Prostate gland (tissue), 2 donors: ENCODE measurements around the gene LAP3. TPM values are rescaled to one million over a fixed set of nuclear protein-coding genes. Genes with fewer than 3 reads are reported as not detected.

Experiments
- DNase-seq: peaks from one replicate; pipeline ENCODE4 v3.0.0-alpha.2; 2019; ENCODE audit warnings: low spot score
- H3K27ac ChIP-seq, 2 donors: fragments of 200-600 bp; sonication (generic); 2 replicates each; pipeline ENCODE4 v1.5.1; 2017 to 2019
- H3K27me3 ChIP-seq: fragments of 200-600 bp; sonication (generic); replicated peaks from 2 replicates; pipeline ENCODE4 v1.5.1; 2019; ENCODE audit not compliant: insufficient read depth
- H3K36me3 ChIP-seq, 2 donors: fragments of 200-600 bp; sonication (generic); 1 replicate in 1 of 2; 2 replicates in 1 of 2; pipeline versions ENCODE4 v1.5.1 to v1.8.1; 2017 to 2019
- H3K4me1 ChIP-seq: fragments of 200-600 bp; sonication (generic); replicated peaks from 2 replicates; pipeline ENCODE4 v1.5.1; 2019
- H3K4me3 ChIP-seq, 2 donors: fragments of 200-600 bp; sonication (generic); 2 replicates each; pipeline ENCODE4 v1.5.1; 2017 to 2019
- H3K9me3 ChIP-seq: fragments of 200-600 bp; sonication (generic); 2 replicates; pipeline ENCODE4 v1.5.1; 2017
- POLR2A ChIP-seq: fragments of 450-650 bp; IDR thresholded peaks from one replicate; pipeline ENCODE4 v1.6.1; 2016; ENCODE audit warnings: antibody characterized with exemption, mild to moderate bottlenecking
- POLR2AphosphoS5 ChIP-seq: sonication (generic); formaldehyde crosslinking; IDR thresholded peaks from one replicate; pipeline ENCODE4 v1.6.1; 2017; ENCODE audit warnings: antibody characterized with exemption
- WGBS: methylation state at CpG from one replicate; pipeline ENCODE4 v1.1.5; 2018; 5-methylcytosine and 5-hydroxymethylcytosine counted together
- intact Hi-C: fragments of 100-400 bp; cut with DNase I; formaldehyde crosslinking; loops from one replicate; pipeline ENCODE4 v1.14.2; 2022
- total RNA-seq, 2 donors: library from RNA; depleted of rRNA; stranded (reverse); fragments of >200 nt; gene quantifications; one replicate each; pipeline ENCODE4 v1.1.0, GENCODE V29; 2016
- TF ChIP-seq, protein P1 (sequence below), 4 experiments: fragments of 200-600 bp in 2 of 4; fragments of 450-650 bp in 2 of 4; sonication (generic) in 2 of 4; IDR thresholded peaks; 1 replicate in 3 of 4; 2 replicates in 1 of 4; pipeline ENCODE4 v1.5.1; 2016 to 2019; ENCODE audit warnings: antibody characterized with exemption in 4 of 4, mild to moderate bottlenecking in 2 of 4, moderate library complexity in 2 of 4

The LAP3 gene
- total RNA-seq, 2 donors from 2014 or later, result 55.8 to 98.1 TPM

DNA sequence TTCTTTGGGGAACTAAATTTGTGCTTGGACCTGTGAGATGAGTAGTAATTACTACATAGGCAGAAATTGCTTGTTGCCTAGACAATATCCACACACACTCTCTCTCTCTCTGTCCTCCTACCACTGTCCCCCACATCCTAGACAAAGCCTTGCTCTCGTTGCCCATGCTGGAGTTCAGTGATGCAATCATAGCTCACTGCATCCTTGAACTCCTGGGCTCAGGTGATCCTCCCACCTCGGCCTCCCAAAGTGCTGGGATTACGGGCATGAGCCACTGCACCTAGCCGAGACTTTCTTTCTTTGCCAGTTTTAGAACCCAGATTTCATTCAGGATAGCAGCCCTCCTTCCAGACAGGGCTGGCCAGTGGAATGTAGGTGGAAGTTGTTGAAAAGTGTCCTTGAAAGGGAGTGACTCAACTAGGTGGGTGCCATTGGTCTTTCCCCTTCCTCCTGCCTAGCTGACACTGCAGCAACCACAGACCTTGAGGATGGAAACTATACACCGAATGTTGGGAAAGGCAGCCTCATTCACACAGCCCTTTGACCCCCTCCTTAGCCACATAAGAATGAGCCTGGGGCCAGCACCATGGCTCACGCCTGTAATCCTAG, 16.8 kb upstream of the LAP3 start:
- no peak overlapping the region for H3K27ac ChIP-seq
- no peak for TF ChIP-seq POLR2A
- TF ChIP-seq, protein P1, sequence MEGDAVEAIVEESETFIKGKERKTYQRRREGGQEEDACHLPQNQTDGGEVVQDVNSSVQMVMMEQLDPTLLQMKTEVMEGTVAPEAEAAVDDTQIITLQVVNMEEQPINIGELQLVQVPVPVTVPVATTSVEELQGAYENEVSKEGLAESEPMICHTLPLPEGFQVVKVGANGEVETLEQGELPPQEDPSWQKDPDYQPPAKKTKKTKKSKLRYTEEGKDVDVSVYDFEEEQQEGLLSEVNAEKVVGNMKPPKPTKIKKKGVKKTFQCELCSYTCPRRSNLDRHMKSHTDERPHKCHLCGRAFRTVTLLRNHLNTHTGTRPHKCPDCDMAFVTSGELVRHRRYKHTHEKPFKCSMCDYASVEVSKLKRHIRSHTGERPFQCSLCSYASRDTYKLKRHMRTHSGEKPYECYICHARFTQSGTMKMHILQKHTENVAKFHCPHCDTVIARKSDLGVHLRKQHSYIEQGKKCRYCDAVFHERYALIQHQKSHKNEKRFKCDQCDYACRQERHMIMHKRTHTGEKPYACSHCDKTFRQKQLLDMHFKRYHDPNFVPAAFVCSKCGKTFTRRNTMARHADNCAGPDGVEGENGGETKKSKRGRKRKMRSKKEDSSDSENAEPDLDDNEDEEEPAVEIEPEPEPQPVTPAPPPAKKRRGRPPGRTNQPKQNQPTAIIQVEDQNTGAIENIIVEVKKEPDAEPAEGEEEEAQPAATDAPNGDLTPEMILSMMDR (IDR thresholded peaks at IDR 0.05), result no peak
- no peak for TF ChIP-seq POLR2AphosphoS5
- DNase-seq, result no peak
- 85% methylated on average over 6 of the region's 6 CpGs for WGBS
- intact Hi-C loops, result no loop called here
- H3K27me3 ChIP-seq, result peaks cover 5% of the 10 kb centered on the region
- H3K36me3 ChIP-seq, result no peaks in the 10 kb centered on the region
- H3K4me3 ChIP-seq, result no peak overlapping the region
- H3K4me1 ChIP-seq, result no peaks in the 10 kb centered on the region
- no peaks in the 10 kb centered on the region for H3K9me3 ChIP-seq

DNA sequence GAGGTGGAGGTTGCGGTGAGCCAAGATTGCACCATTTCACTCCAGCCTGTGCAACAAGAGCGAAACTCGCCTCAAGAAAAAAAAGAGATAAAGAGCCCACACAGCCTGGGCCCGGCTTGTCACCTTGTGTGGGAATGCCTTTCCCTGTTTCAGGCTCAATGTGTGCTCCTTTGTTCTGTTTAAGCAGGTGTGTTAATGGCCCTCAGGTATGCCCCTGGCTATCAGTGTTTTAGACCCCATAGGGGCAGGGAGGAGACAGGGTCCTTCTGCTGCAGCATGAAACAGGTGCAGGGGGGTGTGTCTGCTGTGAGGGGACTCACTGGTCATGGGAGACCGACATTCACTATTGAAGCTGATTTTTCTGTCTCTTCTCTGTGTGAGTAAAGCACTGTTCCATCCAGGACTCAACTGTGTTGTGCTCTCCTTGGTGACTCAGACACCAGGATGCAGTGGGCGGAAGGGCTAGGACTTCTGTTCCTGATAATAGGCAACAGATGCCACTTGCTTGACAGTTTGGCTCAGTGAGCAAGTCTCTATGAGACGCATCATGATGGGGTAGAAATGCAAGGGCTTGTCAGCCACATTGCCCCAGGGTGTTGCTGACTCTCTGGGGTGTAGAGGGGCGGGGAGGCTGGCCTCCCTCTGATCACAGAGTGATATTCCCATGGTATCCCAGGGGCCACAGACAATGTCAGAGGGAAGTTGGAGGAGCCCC, 15.6 kb upstream of the LAP3 start:
- Histone ChIP-seq H3K4me1 (no peaks in the 10 kb centered on the region), H3K4me3 (no peak overlapping the region), H3K9me3 (no peaks in the 10 kb centered on the region), H3K27me3 (peaks cover 5% of the 10 kb centered on the region), H3K36me3 (no peaks in the 10 kb centered on the region), H3K27ac (no peak overlapping the region)
- 74% methylated on average over 8 of the region's 8 CpGs for WGBS
- TF ChIP-seq POLR2A (no peak), POLR2AphosphoS5 (no peak)
- TF ChIP-seq, protein P1 (IDR thresholded peaks at IDR 0.05), result no peak
- intact Hi-C loops, result no loop called here
- DNase-seq, result no peak

DNA sequence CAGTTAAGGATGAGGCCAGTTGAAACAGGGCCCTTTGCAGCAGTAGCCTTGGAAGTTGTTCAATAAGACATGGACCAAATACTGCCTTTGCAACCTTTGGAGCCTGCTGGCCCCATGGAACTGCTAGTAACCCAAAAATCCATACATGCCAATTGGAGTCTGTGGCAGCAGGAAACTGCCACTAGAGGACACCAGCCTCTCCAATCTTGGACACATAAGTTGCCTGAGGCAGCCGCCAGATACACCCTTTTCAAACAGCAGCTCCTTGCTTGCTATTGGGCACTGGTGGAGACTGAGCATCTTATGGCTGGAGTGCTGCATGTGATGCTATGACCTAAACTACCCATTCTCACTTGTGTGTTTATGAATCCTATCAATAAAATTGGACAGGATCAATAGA, 14.8 kb upstream of the LAP3 start:
- Histone ChIP-seq H3K27ac (no peak overlapping the region), H3K9me3 (no peaks in the 10 kb centered on the region), H3K4me3 (no peak overlapping the region), H3K27me3 (peaks cover 5% of the 10 kb centered on the region), H3K4me1 (no peaks in the 10 kb centered on the region), H3K36me3 (no peaks in the 10 kb centered on the region)
- no peak for TF ChIP-seq POLR2A
- intact Hi-C loops, result no loop called here
- WGBS, result 59% methylated on average over 1 of the region's 1 CpG
- no peak for DNase-seq

DNA sequence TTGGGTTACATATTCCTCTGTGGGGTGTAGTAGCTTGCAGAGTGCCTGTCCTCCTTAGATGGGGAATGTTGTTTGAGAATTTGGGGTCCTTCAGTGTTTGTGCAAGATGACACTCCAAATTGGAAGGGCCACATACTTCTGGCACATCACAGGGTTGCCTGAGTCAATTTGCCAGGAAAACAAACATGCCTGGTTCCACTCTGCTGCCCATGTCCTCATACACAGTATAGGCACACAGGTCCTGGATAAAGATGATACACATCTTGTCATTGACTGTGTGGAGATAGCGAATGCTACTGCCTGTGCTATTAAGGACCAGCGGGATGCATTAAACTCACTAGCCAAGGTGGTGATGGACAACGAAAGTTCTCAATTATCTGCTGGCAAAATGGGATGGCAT, 11.2 kb upstream of the LAP3 start:
- intact Hi-C loops, result no loop called here
- no peak overlapping the region for H3K27ac ChIP-seq
- H3K4me1 ChIP-seq, result no peaks in the 10 kb centered on the region
- TF ChIP-seq POLR2A, result no peak
- TF ChIP-seq, protein P1 (IDR thresholded peaks at IDR 0.05), result no peak
- TF ChIP-seq POLR2AphosphoS5, result no peak
- WGBS, result 93% methylated on average over 3 of the region's 3 CpGs
- H3K27me3 ChIP-seq, result no peaks in the 10 kb centered on the region
- H3K9me3 ChIP-seq, result no peaks in the 10 kb centered on the region
- no peak overlapping the region for H3K4me3 ChIP-seq
- no peak for DNase-seq
- H3K36me3 ChIP-seq, result no peaks in the 10 kb centered on the region

DNA sequence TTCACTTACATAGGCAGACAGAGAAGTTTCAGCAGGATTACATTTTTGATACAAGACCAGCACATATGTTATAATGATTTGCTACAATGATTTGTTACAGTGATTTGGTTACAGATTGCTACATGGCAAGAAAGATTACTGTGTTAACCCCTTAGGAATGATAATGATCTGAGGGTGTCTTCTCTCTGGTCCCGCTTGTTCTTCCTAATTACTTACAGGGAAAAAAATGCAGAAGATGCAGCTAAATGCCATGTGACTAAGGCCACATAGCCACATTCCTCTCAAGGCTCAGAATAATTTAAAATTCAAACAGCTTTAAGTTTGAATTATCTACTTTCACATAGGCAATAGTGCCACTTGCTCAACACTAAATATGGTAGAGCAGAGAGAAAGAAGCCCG, 9.7 kb upstream of the LAP3 start:
- intact Hi-C loops, result no loop called here
- Histone ChIP-seq H3K9me3 (no peaks in the 10 kb centered on the region), H3K27ac (no peak overlapping the region), H3K4me3 (no peak overlapping the region), H3K4me1 (no peaks in the 10 kb centered on the region), H3K36me3 (no peaks in the 10 kb centered on the region), H3K27me3 (no peaks in the 10 kb centered on the region)
- DNase-seq, result no peak
- WGBS, result 66% methylated on average over 2 of the region's 2 CpGs
- TF ChIP-seq POLR2A, result no peak
- TF ChIP-seq POLR2AphosphoS5, result no peak
- TF ChIP-seq, protein P1 (IDR thresholded peaks at IDR 0.05), result no peak
